Breast epithelium (tissue), 3 donors: Measurements from ENCODE around the gene RPS6KL1.
A peak's percentile ranks its signal among the peaks of the same experiment; 100 is the strongest.

Source experiments
- CTCF ChIP-seq, 3 donors: fragments of 450-650 bp; IDR thresholded peaks; one replicate each; pipeline ENCODE4 v1.5.1; 2016 to 2017; ENCODE audit warnings: antibody characterized with exemption in 3 of 3, mild to moderate bottlenecking in 3 of 3, moderate library complexity in 3 of 3
- POLR2A ChIP-seq: fragments of 450-650 bp; IDR thresholded peaks from one replicate; pipeline ENCODE4 v1.6.1; 2016; ENCODE audit warnings: antibody characterized with exemption, mild to moderate bottlenecking, moderate library complexity
- POLR2AphosphoS5 ChIP-seq, 3 donors: sonication (generic); formaldehyde crosslinking; IDR thresholded peaks; one replicate each; pipeline ENCODE4 v1.6.1; 2017; ENCODE audit warnings: antibody characterized with exemption in 3 of 3

GRCh38 chr14:74945852-74946658 lies 23.0 kb upstream of the RPS6KL1 start:
- TF ChIP-seq POLR2AphosphoS5 (IDR thresholded peaks at IDR 0.05) (peak in 1 of 3 donors; percentile 17), CTCF (IDR thresholded peaks at IDR 0.05) (peak; percentile 77 to 87 (median 82)), POLR2A (no peak)
